ENCODE measurements around the gene LRRC36. TPM values are rescaled to one million over a fixed set of nuclear protein-coding genes. Genes with fewer than 3 reads are reported as not detected.

The LRRC36 gene
- total RNA-seq, 1 experiment from 2014 or later, result not detected

- Histone ChIP-seq H3K79me2 (ENCODE audit: low read depth) (no peaks in the 10 kb centered on the region), H3K4me2 (no peak overlapping the region), H3K9me2 (ENCODE audit: insufficient read depth) (no peaks in the 10 kb centered on the region), H3K4me3 (no peak overlapping the region), H3K4me1 (replicated peaks; ENCODE audit: insufficient read depth) (no peaks in the 10 kb centered on the region; the same call in none of the 2 replicates), H3K36me3 (ENCODE audit: low read depth) (no peaks in the 10 kb centered on the region), H3K9me3 (ENCODE audit: insufficient read depth, low read depth) (no peaks in the 10 kb centered on the region), H3K27ac (no peak overlapping the region), H4K20me1 (ENCODE audit: insufficient read depth) (no peaks in the 10 kb centered on the region), H3F3A (ENCODE audit: insufficient read depth, low read depth) (peaks cover 23% of the 10 kb centered on the region; the same call in 1 of the 2 replicates), H2AFZ (no peak overlapping the region), H3K27me3 (ENCODE audit: insufficient read depth, low read depth) (no peaks in the 10 kb centered on the region)
- BruUV-seq (replicated peaks), result no TSS peak
- DNase-seq, result peak in 1 of 2 experiments; percentile 15
- TF ChIP-seq EZH2 (IDR thresholded peaks at IDR 0.05; ENCODE audit: low read depth) (no peak), CTCF (conservative IDR thresholded peaks at IDR 0.05) (no peak)
- CTCF ChIA-PET, result interaction anchor here (0.5 to 0.6 kb wide), 3 partner anchors 21 to 411 kb away, joined by 3 to 13 read pairs (median 3); no protein-coding TSS in a partner anchor
- intact Hi-C loops (cut with micrococcal nuclease; ENCODE audit: unreplicated experiment), result no loop called here
- POLR2A ChIA-PET (ENCODE audit: unreplicated experiment), result no interaction called here
These were observed 106.6 kb downstream of the LRRC36 start for GRCh38 chr16:67433131-67433719.

Other genes starting within 250 kb of the LRRC36 start
- gene PHAF1, start 216.9 kb upstream of the LRRC36 start, total RNA-seq (2021), result 19.5 and 21.1 TPM in 2 replicates
- 4.0 and 4.2 TPM in 2 replicates for gene B3GNT9, start 175.8 kb upstream of the LRRC36 start, total RNA-seq (2021)
- 38.0 and 50.3 TPM in 2 replicates for gene TRADD, start 166.9 kb upstream of the LRRC36 start, total RNA-seq (2021)
- 53.2 and 54.4 TPM in 2 replicates for gene FBXL8, start 166.9 kb upstream of the LRRC36 start, total RNA-seq (2021)
- gene HSF4, start 162.1 kb upstream of the LRRC36 start, total RNA-seq (2021), result 96.9 and 100 TPM in 2 replicates
- 68.0 and 76.8 TPM in 2 replicates for gene NOL3, start 156.3 kb upstream of the LRRC36 start, total RNA-seq (2021)
- gene MATCAP1, start 142.9 kb upstream of the LRRC36 start, total RNA-seq (2021), result 21.7 and 24.6 TPM in 2 replicates
- 0.35 TPM in 1 of 2 replicates, not detected in the other for gene EXOC3L1, start 136.7 kb upstream of the LRRC36 start, total RNA-seq (2021)
- gene E2F4, start 134.7 kb upstream of the LRRC36 start, total RNA-seq (2021), result 78.4 and 82.5 TPM in 2 replicates
- gene ELMO3, start 127.7 kb upstream of the LRRC36 start, total RNA-seq (2021), result 32.4 and 51.1 TPM in 2 replicates
- 39.5 and 42.0 TPM in 2 replicates for gene TMEM208, start 99.7 kb upstream of the LRRC36 start, total RNA-seq (2021)
- 58.2 and 60.0 TPM in 2 replicates for gene FHOD1, start 79.3 kb upstream of the LRRC36 start, total RNA-seq (2021)
- gene SLC9A5, start 77.8 kb upstream of the LRRC36 start, total RNA-seq (2021), result 5.2 and 6.9 TPM in 2 replicates
- gene PLEKHG4, start 47.3 kb upstream of the LRRC36 start, total RNA-seq (2021), result 14.0 and 17.3 TPM in 2 replicates
- gene KCTD19, start 74 bp upstream of the LRRC36 start, total RNA-seq (2021), result 0.35 TPM in 1 of 2 replicates, not detected in the other
- gene TPPP3, start 66.7 kb downstream of the LRRC36 start, total RNA-seq (2021), result 3.1 and 4.5 TPM in 2 replicates
- gene ZDHHC1, start 89.7 kb downstream of the LRRC36 start, total RNA-seq (2021), result 12.8 and 14.9 TPM in 2 replicates
- 5.0 and 5.3 TPM in 2 replicates for gene HSD11B2, start 104.3 kb downstream of the LRRC36 start, total RNA-seq (2021)
- gene ATP6V0D1, start 154.3 kb downstream of the LRRC36 start, total RNA-seq (2021), result 51.5 and 61.0 TPM in 2 replicates
- gene AGRP, start 156.7 kb downstream of the LRRC36 start, total RNA-seq (2021), result not detected in 2 replicates
- gene RIPOR1, start 202.0 kb downstream of the LRRC36 start, total RNA-seq (2021), result 76.7 and 113 TPM in 2 replicates
- 35.3 and 39.0 TPM in 2 replicates for gene CTCF, start 235.7 kb downstream of the LRRC36 start, total RNA-seq (2021)